H9 (cell line): Measurements from ENCODE around the gene SOCS7. TPM values are rescaled to one million over a fixed set of nuclear protein-coding genes. Genes with fewer than 3 reads are reported as not detected.

Source experiments
- DNase-seq: peaks from one replicate; pipeline ENCODE4 v3.0.0-alpha.2; 2017
- H2AFZ ChIP-seq: one replicate; pipeline ENCODE4 v1.6.1; 2013; ENCODE audit warnings: mild to moderate bottlenecking, low read length, control low read depth, moderate library complexity
- H2AK5ac ChIP-seq: 2 replicates; pipeline ENCODE4 v1.6.1; 2013; ENCODE audit warnings: low read length, control low read depth, mixed read lengths; ENCODE audit not compliant: insufficient read length
- H2BK120ac ChIP-seq: one replicate; pipeline ENCODE4 v1.6.1; 2013; ENCODE audit warnings: low read depth, mild to moderate bottlenecking, low read length, control low read depth, inconsistent platforms; ENCODE audit not compliant: poor library complexity, severe bottlenecking
- H2BK12ac ChIP-seq: 2 replicates; pipeline ENCODE4 v1.6.1; 2013; ENCODE audit warnings: low read length, control low read depth, mixed read lengths, low read depth; ENCODE audit not compliant: insufficient read length
- H2BK15ac ChIP-seq: 2 replicates; pipeline ENCODE4 v1.6.1; 2013; ENCODE audit warnings: low read depth, low read length, control low read depth
- H2BK20ac ChIP-seq: one replicate; pipeline ENCODE4 v1.6.1; 2013; ENCODE audit warnings: low read depth, mild to moderate bottlenecking, low read length, control low read depth, inconsistent platforms; ENCODE audit not compliant: poor library complexity, severe bottlenecking
- H2BK5ac ChIP-seq: 2 replicates; pipeline ENCODE4 v1.6.1; 2013; ENCODE audit warnings: low read length, control low read depth, mixed read lengths; ENCODE audit not compliant: insufficient read length
- H3K14ac ChIP-seq: 2 replicates; pipeline ENCODE4 v1.6.1; 2013; ENCODE audit warnings: low read length, control low read depth; ENCODE audit not compliant: insufficient read depth
- H3K18ac ChIP-seq: 2 replicates; pipeline ENCODE4 v1.6.1; 2013; ENCODE audit warnings: low read depth, mild to moderate bottlenecking, mixed read lengths, low read length, control low read depth; ENCODE audit not compliant: insufficient read length
- H3K23ac ChIP-seq: 2 replicates; pipeline ENCODE4 v1.6.1; 2013; ENCODE audit warnings: low read length, control low read depth, mixed read lengths, low read depth; ENCODE audit not compliant: insufficient read length
- H3K23me2 ChIP-seq: 2 replicates; pipeline ENCODE4 v1.6.1; 2013; ENCODE audit warnings: low read depth, mild to moderate bottlenecking, mixed read lengths, low read length, control low read depth; ENCODE audit not compliant: insufficient read length, poor library complexity, severe bottlenecking
- H3K27ac ChIP-seq: 2 replicates; pipeline ENCODE4 v1.5.1; 2013; ENCODE audit warnings: low read length, control low read depth, mixed read lengths, low read depth; ENCODE audit not compliant: insufficient read length
- H3K27me3 ChIP-seq: 2 replicates; pipeline ENCODE4 v1.6.1; 2013; ENCODE audit warnings: low read length, control low read depth, inconsistent platforms; ENCODE audit not compliant: insufficient read depth
- H3K4ac ChIP-seq: 2 replicates; pipeline ENCODE4 v1.6.1; 2013; ENCODE audit warnings: low read depth, mild to moderate bottlenecking, control low read depth, inconsistent platforms, low read length, moderate library complexity
- H3K4me1 ChIP-seq: 2 replicates; pipeline ENCODE4 v1.6.1; 2013; ENCODE audit warnings: low read length, control low read depth, inconsistent platforms; ENCODE audit not compliant: insufficient read depth
- H3K4me2 ChIP-seq: 2 replicates; pipeline ENCODE4 v1.6.1; 2013; ENCODE audit warnings: low read length, control low read depth, mixed read lengths; ENCODE audit not compliant: insufficient read length, insufficient read depth
- H3K56ac ChIP-seq: 2 replicates; pipeline ENCODE4 v1.6.1; 2013; ENCODE audit warnings: low read depth, mild to moderate bottlenecking, mixed read lengths, low read length, control low read depth; ENCODE audit not compliant: insufficient read length
- H3K79me1 ChIP-seq: 2 replicates; pipeline ENCODE4 v1.6.1; 2013; ENCODE audit warnings: low read depth, mild to moderate bottlenecking, moderate library complexity, low read length, control low read depth, inconsistent platforms; ENCODE audit not compliant: insufficient read depth, poor library complexity, severe bottlenecking
- H3K79me2 ChIP-seq: 2 replicates; pipeline ENCODE4 v1.6.1; 2013; ENCODE audit warnings: low read length, control low read depth, inconsistent platforms; ENCODE audit not compliant: insufficient read depth
- H3K9ac ChIP-seq: 2 replicates; pipeline ENCODE4 v1.6.1; 2013; ENCODE audit warnings: low read length, control low read depth, mixed read lengths; ENCODE audit not compliant: insufficient read length; ENCODE audit errors: extremely low read depth
- H3K9me3 ChIP-seq: one replicate; pipeline ENCODE4 v1.6.1; 2013; ENCODE audit warnings: low read depth, low read length, inconsistent platforms; ENCODE audit not compliant: control insufficient read depth
- H3T11ph ChIP-seq: one replicate; pipeline ENCODE4 v1.6.1; 2013; ENCODE audit warnings: mild to moderate bottlenecking, low read length, control low read depth, inconsistent platforms
- H4K20me1 ChIP-seq: one replicate; pipeline ENCODE4 v1.6.1; 2013; ENCODE audit not compliant: control insufficient read depth, insufficient read length, insufficient read depth
- H4K5ac ChIP-seq: 2 replicates; pipeline ENCODE4 v1.6.1; 2013; ENCODE audit warnings: low read depth, mild to moderate bottlenecking, mixed read lengths, low read length, control low read depth; ENCODE audit not compliant: insufficient read length
- H4K8ac ChIP-seq: replicated peaks from 2 replicates; pipeline ENCODE4 v1.6.1; 2013; ENCODE audit warnings: low read length, control low read depth, mixed read lengths, low read depth; ENCODE audit not compliant: insufficient read length
- H4K91ac ChIP-seq: 2 replicates; pipeline ENCODE4 v1.6.1; 2013; ENCODE audit warnings: low read depth, mild to moderate bottlenecking, moderate library complexity, mixed read lengths, low read length, control low read depth; ENCODE audit not compliant: insufficient read length
- H3K27ac Mint-ChIP-seq, 3 experiments: 2 replicates in 2 of 3; 3 replicates in 1 of 3; pipeline ENCODE4 v1.8.0; 2020 to 2021; ENCODE audit warnings: mixed read lengths in 3 of 3, mild to moderate bottlenecking in 1 of 3, moderate library complexity in 1 of 3
- H3K27me3 Mint-ChIP-seq: 2 replicates; pipeline ENCODE4 v1.8.0; 2021; ENCODE audit warnings: low read depth, mild to moderate bottlenecking, moderate library complexity, mixed read lengths
- H3K36me3 Mint-ChIP-seq, 3 experiments: 2 replicates in 2 of 3; 3 replicates in 1 of 3; pipeline ENCODE4 v1.8.0; 2020 to 2021; ENCODE audit warnings: low read depth in 3 of 3, mixed read lengths in 3 of 3; ENCODE audit not compliant: insufficient read depth in 1 of 3
- H3K4me1 Mint-ChIP-seq, 2 experiments: 2 replicates each; pipeline ENCODE4 v1.8.0; 2020; ENCODE audit warnings: mixed read lengths in 2 of 2
- H3K4me3 Mint-ChIP-seq, 2 experiments: 2 replicates in 1 of 2; 3 replicates in 1 of 2; pipeline ENCODE4 v1.8.0; 2020 to 2021; ENCODE audit warnings: mild to moderate bottlenecking in 2 of 2, mixed read lengths in 2 of 2, moderate library complexity in 1 of 2
- H3K9me3 Mint-ChIP-seq, 2 experiments: 2 replicates in 1 of 2; 3 replicates in 1 of 2; pipeline ENCODE4 v1.8.0; 2020; ENCODE audit warnings: mild to moderate bottlenecking in 2 of 2, mixed read lengths in 2 of 2, moderate library complexity in 1 of 2
- CTCF ChIP-seq: fragments of 200-600 bp; sonication (generic); conservative IDR thresholded peaks from 3 replicates; pipeline ENCODE4 v1.8.0; 2021; ENCODE audit warnings: antibody characterized with exemption, mild to moderate bottlenecking
- WGBS: extraction: QIAGEN DNeasy Blood & Tissue Kit; methylation state at CpG from one replicate; pipeline ENCODE4 v1.1.7; 2013; ENCODE audit warnings: missing lambda C conversion rate, low lambda C conversion rate, mixed read lengths; ENCODE audit not compliant: insufficient read length; ENCODE audit errors: extremely low coverage; 5-methylcytosine and 5-hydroxymethylcytosine counted together
- total RNA-seq: library from RNA; stranded (reverse); gene quantifications from 2 replicates; pipeline ENCODE4 v1.2.1, GENCODE V29; 2021

The SOCS7 gene
- total RNA-seq, 1 experiment from 2014 or later: 31.0 TPM

DNA sequence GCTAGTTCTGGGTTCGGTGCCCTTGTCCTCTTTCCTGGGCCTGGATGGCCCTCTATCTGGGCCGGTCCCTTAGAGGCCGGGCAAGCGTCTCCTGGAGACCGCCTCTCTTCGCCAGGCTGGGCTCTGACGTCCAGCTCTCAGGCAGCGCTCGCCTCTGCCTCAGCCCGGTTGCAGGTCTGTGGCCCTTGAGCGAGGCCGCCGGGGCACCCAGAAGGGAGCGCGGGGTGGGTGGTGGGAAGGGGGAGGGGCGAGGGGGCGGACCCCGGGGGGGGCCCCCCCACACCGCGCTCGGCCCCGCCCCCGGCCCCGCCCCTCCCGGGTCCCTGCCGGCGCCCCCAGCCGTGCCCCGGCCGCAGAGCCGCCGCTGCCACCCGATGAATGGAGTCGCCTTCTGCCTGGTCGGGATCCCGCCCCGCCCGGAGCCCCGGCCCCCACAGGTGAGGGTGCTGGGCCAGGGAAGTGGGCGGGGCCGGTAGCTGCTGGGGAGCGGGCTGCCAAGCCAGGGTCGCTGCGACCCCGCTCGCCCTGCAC, 76.5 kb downstream of the SOCS7 start, which contains the start of gene ARHGAP23:
TSS of gene ARHGAP23 (plus strand) at position 353 of the 531 bp plus-strand sequence. CDS start at position 375, 22 bp downstream.
- Mint-ChIP-seq H3K4me1 (peaks cover 49 to 55% of the 10 kb centered on the region in 2 experiments), H3K4me3 (peak within 1 kb of the TSS; percentile 66 to 79), H3K36me3 (0 out of 7 replicates have a peak, but pooled peaks cover 0 to 2% (median 0%) of the 10 kb centered on the region in 3 experiments), H3K9me3 (no peaks in the 10 kb centered on the region), H3K27me3 (peaks cover 2% of the 10 kb centered on the region; the same call in 1 of the 2 replicates), H3K27ac (no peak within 1 kb of the TSS; a peak in 1 of 7 replicates)
- Histone ChIP-seq H2BK12ac (no peak within 1 kb of the TSS), H3K4ac (no peak within 1 kb of the TSS), H3K4me1 (peaks cover 15% of the 10 kb centered on the region; the same call in 1 of the 2 replicates), H2BK120ac (no peak within 1 kb of the TSS), H3K56ac (no peak within 1 kb of the TSS), H2AK5ac (no peak within 1 kb of the TSS), H4K91ac (no peak within 1 kb of the TSS), H3K27ac (no peak within 1 kb of the TSS), H3K23me2 (peaks cover 11% of the 10 kb centered on the region), H2AFZ (no peak within 1 kb of the TSS), H2BK5ac (no peak within 1 kb of the TSS), H4K8ac (no peak within 1 kb of the TSS), H3K79me2 (peaks cover 20% of the 10 kb centered on the region; the same call in 1 of the 2 replicates), H2BK20ac (no peak within 1 kb of the TSS), H3T11ph (no peak within 1 kb of the TSS), H2BK15ac (no peak within 1 kb of the TSS), H3K23ac (no peak within 1 kb of the TSS), H3K9ac (peak within 1 kb of the TSS; percentile 17), H3K18ac (no peak within 1 kb of the TSS), H3K27me3 (no peaks in the 10 kb centered on the region), H3K79me1 (no peaks in the 10 kb centered on the region), H4K20me1 (no peaks in the 10 kb centered on the region), H4K5ac (no peak within 1 kb of the TSS), H3K4me2 (peak within 1 kb of the TSS; percentile 90), H3K14ac (no peak within 1 kb of the TSS), H3K9me3 (no peaks in the 10 kb centered on the region)
- peak; percentile 84 for DNase-seq
- no CpG with 5 or more reads among the region's 46 CpGs for WGBS
- TF ChIP-seq CTCF: no peak
